ENCODE results near the gene LIMD2.

DNA sequence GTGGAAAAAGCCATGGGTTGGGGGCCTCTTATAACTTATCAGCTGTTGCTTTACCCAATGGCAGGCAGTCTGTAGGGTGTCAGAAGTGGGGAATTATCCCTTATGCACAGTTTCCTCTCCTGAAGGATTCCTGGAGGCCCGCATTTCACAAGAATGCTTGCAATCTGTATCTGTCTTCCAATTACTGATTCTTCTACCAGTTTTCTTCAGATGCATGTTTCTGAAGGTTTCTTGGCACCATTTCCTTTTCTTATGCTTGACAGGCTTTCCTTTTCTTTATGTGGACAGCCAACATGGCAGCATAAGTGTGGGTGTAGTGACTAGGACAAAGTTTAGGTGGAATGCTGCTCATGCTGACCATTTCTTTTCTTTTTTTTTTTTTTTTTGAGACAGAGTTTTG lies 41.6 kb downstream of the LIMD2 start:
- TF ChIP-seq SMC3 (IDR thresholded peaks at IDR 0.05; ENCODE audit: low read depth, low read length) (no peak), POLR2A (IDR thresholded peaks at IDR 0.05; ENCODE audit: low read depth, low read length) (no peak), FOS (IDR thresholded peaks at IDR 0.05; ENCODE audit: low read depth, low read length) (no peak), MXI1 (IDR thresholded peaks at IDR 0.05; ENCODE audit: borderline replicate concordance, low read depth, low read length) (no peak), RCOR1 (IDR thresholded peaks at IDR 0.05; ENCODE audit: insufficient replicate concordance, low read length) (no peak), RFX5 (IDR thresholded peaks at IDR 0.05; ENCODE audit: low read depth, low read length) (no peak), RAD21 (IDR thresholded peaks at IDR 0.05; ENCODE audit: low read length) (no peak), BHLHE40 (IDR thresholded peaks at IDR 0.05; ENCODE audit: low read depth, low read length) (no peak), MAFK (IDR thresholded peaks at IDR 0.05; ENCODE audit: low read depth, low read length) (no peak), CHD1 (IDR thresholded peaks at IDR 0.05; ENCODE audit: low read depth, low read length) (no peak)
- TF ChIP-seq, protein P1, sequence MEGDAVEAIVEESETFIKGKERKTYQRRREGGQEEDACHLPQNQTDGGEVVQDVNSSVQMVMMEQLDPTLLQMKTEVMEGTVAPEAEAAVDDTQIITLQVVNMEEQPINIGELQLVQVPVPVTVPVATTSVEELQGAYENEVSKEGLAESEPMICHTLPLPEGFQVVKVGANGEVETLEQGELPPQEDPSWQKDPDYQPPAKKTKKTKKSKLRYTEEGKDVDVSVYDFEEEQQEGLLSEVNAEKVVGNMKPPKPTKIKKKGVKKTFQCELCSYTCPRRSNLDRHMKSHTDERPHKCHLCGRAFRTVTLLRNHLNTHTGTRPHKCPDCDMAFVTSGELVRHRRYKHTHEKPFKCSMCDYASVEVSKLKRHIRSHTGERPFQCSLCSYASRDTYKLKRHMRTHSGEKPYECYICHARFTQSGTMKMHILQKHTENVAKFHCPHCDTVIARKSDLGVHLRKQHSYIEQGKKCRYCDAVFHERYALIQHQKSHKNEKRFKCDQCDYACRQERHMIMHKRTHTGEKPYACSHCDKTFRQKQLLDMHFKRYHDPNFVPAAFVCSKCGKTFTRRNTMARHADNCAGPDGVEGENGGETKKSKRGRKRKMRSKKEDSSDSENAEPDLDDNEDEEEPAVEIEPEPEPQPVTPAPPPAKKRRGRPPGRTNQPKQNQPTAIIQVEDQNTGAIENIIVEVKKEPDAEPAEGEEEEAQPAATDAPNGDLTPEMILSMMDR (conservative IDR thresholded peaks at IDR 0.05; ENCODE audit: low read depth, low read length) = no peak
- TF ChIP-seq, protein P2, sequence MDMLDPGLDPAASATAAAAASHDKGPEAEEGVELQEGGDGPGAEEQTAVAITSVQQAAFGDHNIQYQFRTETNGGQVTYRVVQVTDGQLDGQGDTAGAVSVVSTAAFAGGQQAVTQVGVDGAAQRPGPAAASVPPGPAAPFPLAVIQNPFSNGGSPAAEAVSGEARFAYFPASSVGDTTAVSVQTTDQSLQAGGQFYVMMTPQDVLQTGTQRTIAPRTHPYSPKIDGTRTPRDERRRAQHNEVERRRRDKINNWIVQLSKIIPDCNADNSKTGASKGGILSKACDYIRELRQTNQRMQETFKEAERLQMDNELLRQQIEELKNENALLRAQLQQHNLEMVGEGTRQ (IDR thresholded peaks at IDR 0.05; ENCODE audit: low read depth, low read length) = no peak
- TF ChIP-seq, protein P3, sequence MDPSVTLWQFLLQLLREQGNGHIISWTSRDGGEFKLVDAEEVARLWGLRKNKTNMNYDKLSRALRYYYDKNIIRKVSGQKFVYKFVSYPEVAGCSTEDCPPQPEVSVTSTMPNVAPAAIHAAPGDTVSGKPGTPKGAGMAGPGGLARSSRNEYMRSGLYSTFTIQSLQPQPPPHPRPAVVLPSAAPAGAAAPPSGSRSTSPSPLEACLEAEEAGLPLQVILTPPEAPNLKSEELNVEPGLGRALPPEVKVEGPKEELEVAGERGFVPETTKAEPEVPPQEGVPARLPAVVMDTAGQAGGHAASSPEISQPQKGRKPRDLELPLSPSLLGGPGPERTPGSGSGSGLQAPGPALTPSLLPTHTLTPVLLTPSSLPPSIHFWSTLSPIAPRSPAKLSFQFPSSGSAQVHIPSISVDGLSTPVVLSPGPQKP (IDR thresholded peaks at IDR 0.05; ENCODE audit: borderline replicate concordance, low read depth, low read length) = no peak
